ENCODE results near the gene DENND5A.
"Not testable (repeated sequence)": the region's sequence is repeated elsewhere in the genome, so short reads cannot be mapped to it uniquely, and the experiment has no call there.

DNA sequence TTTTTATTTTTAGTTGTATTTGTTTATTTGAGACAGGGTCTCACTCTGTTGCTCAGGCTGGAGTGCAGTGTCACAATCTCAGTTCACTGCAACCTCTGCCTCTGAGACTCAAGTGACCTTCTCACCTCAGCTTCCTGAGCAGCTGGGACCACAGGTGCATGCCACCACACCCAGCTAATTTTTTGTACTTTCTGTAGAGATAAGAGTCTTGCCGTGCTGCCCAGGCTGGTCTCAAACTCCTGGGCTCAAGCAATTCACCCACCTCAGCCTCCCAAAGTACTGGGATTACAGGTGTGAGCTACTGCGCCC, 4.4 kb downstream of the DENND5A start:
- TF ChIP-seq, protein P1, sequence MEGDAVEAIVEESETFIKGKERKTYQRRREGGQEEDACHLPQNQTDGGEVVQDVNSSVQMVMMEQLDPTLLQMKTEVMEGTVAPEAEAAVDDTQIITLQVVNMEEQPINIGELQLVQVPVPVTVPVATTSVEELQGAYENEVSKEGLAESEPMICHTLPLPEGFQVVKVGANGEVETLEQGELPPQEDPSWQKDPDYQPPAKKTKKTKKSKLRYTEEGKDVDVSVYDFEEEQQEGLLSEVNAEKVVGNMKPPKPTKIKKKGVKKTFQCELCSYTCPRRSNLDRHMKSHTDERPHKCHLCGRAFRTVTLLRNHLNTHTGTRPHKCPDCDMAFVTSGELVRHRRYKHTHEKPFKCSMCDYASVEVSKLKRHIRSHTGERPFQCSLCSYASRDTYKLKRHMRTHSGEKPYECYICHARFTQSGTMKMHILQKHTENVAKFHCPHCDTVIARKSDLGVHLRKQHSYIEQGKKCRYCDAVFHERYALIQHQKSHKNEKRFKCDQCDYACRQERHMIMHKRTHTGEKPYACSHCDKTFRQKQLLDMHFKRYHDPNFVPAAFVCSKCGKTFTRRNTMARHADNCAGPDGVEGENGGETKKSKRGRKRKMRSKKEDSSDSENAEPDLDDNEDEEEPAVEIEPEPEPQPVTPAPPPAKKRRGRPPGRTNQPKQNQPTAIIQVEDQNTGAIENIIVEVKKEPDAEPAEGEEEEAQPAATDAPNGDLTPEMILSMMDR (IDR thresholded peaks at IDR 0.05) = not testable (repeated sequence)
- not testable (repeated sequence) for TF ChIP-seq EZH2 (IDR thresholded peaks at IDR 0.05; ENCODE audit: borderline replicate concordance, insufficient read depth, low read depth, low read length, poor library complexity, severe bottlenecking)
